Endothelial cell of coronary artery (primary cell): Measurements from ENCODE around the gene BST2. TPM values are rescaled to one million over a fixed set of nuclear protein-coding genes. Genes with fewer than 3 reads are reported as not detected.

Experiments
- total RNA-seq: library from RNA; depleted of rRNA; stranded (reverse); fragments of >200 nt; gene quantifications from 2 replicates; pipeline ENCODE4 v1.2.3, GENCODE V29; 2014

BST2 gene
- total RNA-seq: 107 and 110 TPM in 2 replicates

GRCh38 chr19:17405250-17406045 lies at the start of gene BST2:
BST2 (minus strand) TSS chr19:17405630; CDS start chr19:17405575, 55 bp downstream.

DNA sequence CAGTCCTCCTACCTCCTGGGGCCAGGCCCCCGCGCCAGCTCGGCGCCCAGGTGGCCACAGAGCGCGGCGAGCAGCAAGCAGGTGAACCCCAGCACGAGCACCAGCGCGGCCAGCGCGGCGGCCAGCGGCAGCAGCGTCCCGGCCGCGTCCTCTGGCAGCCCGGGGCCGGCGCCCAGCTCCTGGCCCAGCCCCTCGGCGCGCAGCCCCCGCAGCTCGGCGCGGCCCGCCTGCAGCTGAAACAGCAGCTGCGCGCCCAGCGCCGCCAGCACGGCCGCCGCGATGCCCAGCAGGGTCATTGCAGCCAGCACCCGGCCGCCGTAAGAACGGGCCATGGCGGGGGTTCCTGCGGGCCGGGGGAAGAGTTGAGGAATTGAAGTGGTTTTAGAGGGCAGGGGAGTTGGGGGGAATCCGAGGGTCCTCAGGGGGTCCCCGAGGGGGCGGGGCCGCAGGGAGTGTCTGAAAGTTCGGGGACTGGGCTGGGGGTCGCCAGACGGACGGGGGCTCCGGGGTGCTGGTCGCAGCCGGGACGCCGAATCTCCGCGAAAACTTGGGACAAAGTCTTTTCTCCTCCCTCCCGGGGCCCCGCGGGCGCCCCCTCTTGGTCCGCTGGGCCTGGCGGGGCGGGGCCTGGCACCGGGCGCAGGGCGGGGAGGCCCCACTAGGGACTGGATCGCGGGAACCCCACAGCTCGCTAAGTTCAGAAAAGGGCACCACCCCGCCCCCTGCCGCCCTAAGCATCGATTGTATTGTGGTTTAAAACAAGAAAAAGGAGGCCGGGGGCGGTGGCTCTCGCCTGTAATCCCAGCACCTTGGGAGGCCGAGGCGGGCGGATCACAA lies 42.9 kb upstream of the BST2 start, which contains the start of gene TMEM221:
TMEM221 (minus strand) TSS at position 538 of the 837 bp plus-strand sequence; CDS start at position 332, 206 bp downstream.

GRCh38 chr19:17419621-17420474 lies 14.4 kb upstream of the BST2 start, which contains the start of gene MVB12A:
MVB12A (plus strand) TSS chr19:17420047; CDS start chr19:17420136, 89 bp downstream.

DNA sequence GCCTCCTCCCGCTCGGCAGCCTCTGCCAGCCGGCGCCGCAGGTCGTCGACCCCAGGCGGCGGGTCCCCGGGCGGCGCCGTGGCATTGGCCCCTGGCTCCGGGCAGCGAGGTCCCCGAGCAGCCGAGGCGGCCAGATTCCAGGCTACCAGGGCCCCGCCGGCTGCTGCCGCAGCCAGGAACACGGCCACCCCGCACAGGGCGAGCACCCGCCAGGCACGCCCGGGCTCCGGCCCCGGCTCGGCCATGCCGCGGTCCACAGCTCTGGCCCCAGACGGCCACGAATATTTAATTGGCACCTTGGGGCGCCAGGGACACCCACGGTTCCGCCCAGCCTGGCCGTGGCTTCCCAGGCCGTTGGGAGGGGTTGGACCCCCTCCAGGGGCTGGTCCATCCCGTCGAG lies 11.5 kb downstream of the BST2 start, which contains the start of gene CCDC194:
CCDC194 (minus strand) TSS at position 283 of the 400 bp plus-strand sequence; CDS start at position 245, 38 bp downstream.

GRCh38 chr19:17376935-17377600 lies 28.4 kb downstream of the BST2 start, which contains the start of gene PLVAP:
PLVAP (minus strand) TSS chr19:17377342; CDS start chr19:17377288, 54 bp downstream.

Other genes with a start within 250 kb of the BST2 start
- 19.0 and 25.4 TPM in 2 replicates for gene USE1, start 190.3 kb downstream of the BST2 start, total RNA-seq
- 1.8 and 3.2 TPM in 2 replicates for gene OCEL1, start 179.4 kb downstream of the BST2 start, total RNA-seq
- 31.5 and 46.8 TPM in 2 replicates for gene NR2F6, start 159.7 kb downstream of the BST2 start, total RNA-seq
- 11.4 and 12.0 TPM in 2 replicates for gene USHBP1, start 140.9 kb downstream of the BST2 start, total RNA-seq
- 113 and 123 TPM in 2 replicates for gene BABAM1, start 138.2 kb downstream of the BST2 start, total RNA-seq
- 0.81 and 1.3 TPM in 2 replicates for gene ANKLE1, start 123.7 kb downstream of the BST2 start, total RNA-seq
- 6.3 and 7.2 TPM in 2 replicates for gene ABHD8, start 102.2 kb downstream of the BST2 start, total RNA-seq
- gene MRPL34, start 99.8 kb downstream of the BST2 start, total RNA-seq: 27.8 and 39.0 TPM in 2 replicates
- gene DDA1, start 96.1 kb downstream of the BST2 start, total RNA-seq: 25.6 and 30.5 TPM in 2 replicates
- 2.4 and 4.0 TPM in 2 replicates for gene ANO8, start 70.8 kb downstream of the BST2 start, total RNA-seq
- 9.7 and 12.7 TPM in 2 replicates for gene GTPBP3, start 68.1 kb downstream of the BST2 start, total RNA-seq
- gene PLVAP, start 28.3 kb downstream of the BST2 start, total RNA-seq: 0.75 and 2.2 TPM in 2 replicates
- gene CCDC194, start 11.4 kb downstream of the BST2 start, total RNA-seq: 0.09 and 0.28 TPM in 2 replicates
- gene MVB12A, start 14.4 kb upstream of the BST2 start, total RNA-seq: 31.3 and 31.4 TPM in 2 replicates
- under 0.01 and 0.09 TPM in 2 replicates for gene TMEM221, start 43.0 kb upstream of the BST2 start, total RNA-seq
- not detected in 2 replicates for gene NXNL1, start 55.3 kb upstream of the BST2 start, total RNA-seq
- 12.4 and 16.7 TPM in 2 replicates for gene SLC27A1, start 64.9 kb upstream of the BST2 start, total RNA-seq
- 44.8 and 53.8 TPM in 2 replicates for gene PGLS, start 106.0 kb upstream of the BST2 start, total RNA-seq
- 97.3 and 120 TPM in 2 replicates for gene COLGALT1, start 150.0 kb upstream of the BST2 start, total RNA-seq